ENCODE results near the gene CTSO. TPM values are rescaled to one million over a fixed set of nuclear protein-coding genes. Genes with fewer than 3 reads are reported as not detected.
"Not testable (repeated sequence)": the region's sequence is repeated elsewhere in the genome, so short reads cannot be mapped to it uniquely, and the experiment has no call there.

The CTSO gene
- total RNA-seq, 1 donor from 2014 or later, result 14.5 TPM

- no peak overlapping the region for H3K27ac ChIP-seq
Measured at GRCh38 chr4:155904331-155904730, 49.3 kb downstream of the CTSO start.

GRCh38 chr4:155903453-155903852, 50.2 kb downstream of the CTSO start, which contains the start of gene TDO2:
Gene TDO2, plus strand, starts transcription at chr4:155903696. Its CDS starts 63 bp downstream, at chr4:155903759.
- H3K27me3 ChIP-seq, result no peaks in the 10 kb centered on the region
- H3K36me3 ChIP-seq, result no peaks in the 10 kb centered on the region
- no peaks in the 10 kb centered on the region for H3K9me3 ChIP-seq
- DNase-seq (ENCODE audit: extremely low spot score in 2 of 2), result no peak
- H3K4me3 ChIP-seq, result no peak within 1 kb of the TSS
- TF ChIP-seq CTCF (IDR thresholded peaks at IDR 0.05) (no peak), POLR2A (IDR thresholded peaks at IDR 0.05) (no peak), POLR2AphosphoS5 (IDR thresholded peaks at IDR 0.05; ENCODE audit: insufficient read depth in 1 of 2, low read depth in 1 of 2) (no peak)
- no peak within 1 kb of the TSS for H3K27ac ChIP-seq
- H3K4me1 ChIP-seq, result no peaks in the 10 kb centered on the region
- intact Hi-C loops (cut with DNase I), result no loop called here

More at GRCh38 chr4:155904331-155904730, 49.3 kb downstream of the CTSO start:
- DNase-seq (ENCODE audit: extremely low spot score in 2 of 2), result no peak
- Histone ChIP-seq H3K27me3 (no peaks in the 10 kb centered on the region), H3K4me3 (no peak overlapping the region), H3K9me3 (no peaks in the 10 kb centered on the region), H3K36me3 (no peaks in the 10 kb centered on the region), H3K4me1 (no peaks in the 10 kb centered on the region)
- TF ChIP-seq POLR2A (IDR thresholded peaks at IDR 0.05) (no peak), POLR2AphosphoS5 (IDR thresholded peaks at IDR 0.05; ENCODE audit: insufficient read depth in 1 of 2, low read depth in 1 of 2) (no peak), CTCF (IDR thresholded peaks at IDR 0.05) (no peak)
- intact Hi-C loops (cut with DNase I), result no loop called here

- Histone ChIP-seq H3K27me3 (no peaks in the 10 kb centered on the region), H3K27ac (no peak overlapping the region)
- no peak for TF ChIP-seq POLR2A (IDR thresholded peaks at IDR 0.05)
- no peak for TF ChIP-seq CTCF (IDR thresholded peaks at IDR 0.05)
- no peak for TF ChIP-seq POLR2AphosphoS5 (IDR thresholded peaks at IDR 0.05; ENCODE audit: insufficient read depth in 1 of 2, low read depth in 1 of 2)
Measured at GRCh38 chr4:155901013-155901412, 52.7 kb downstream of the CTSO start.

GRCh38 chr4:155900381-155900780, 53.3 kb downstream of the CTSO start:
- Histone ChIP-seq H3K9me3 (no peaks in the 10 kb centered on the region), H3K4me1 (no peaks in the 10 kb centered on the region), H3K27ac (no peak overlapping the region), H3K4me3 (no peak overlapping the region), H3K36me3 (no peaks in the 10 kb centered on the region), H3K27me3 (no peaks in the 10 kb centered on the region)
- no peak for TF ChIP-seq POLR2AphosphoS5 (IDR thresholded peaks at IDR 0.05; ENCODE audit: insufficient read depth in 1 of 2, low read depth in 1 of 2)
- no peak for DNase-seq (ENCODE audit: extremely low spot score in 2 of 2)
- intact Hi-C loops (cut with DNase I), result no loop called here

More at GRCh38 chr4:155901013-155901412, 52.7 kb downstream of the CTSO start:
- intact Hi-C loops (cut with DNase I), result no loop called here
- H3K36me3 ChIP-seq, result no peaks in the 10 kb centered on the region
- no peaks in the 10 kb centered on the region for H3K4me1 ChIP-seq
- H3K9me3 ChIP-seq, result no peaks in the 10 kb centered on the region
- DNase-seq (ENCODE audit: extremely low spot score in 2 of 2), result no peak
- H3K4me3 ChIP-seq, result no peak overlapping the region

- DNase-seq (ENCODE audit: extremely low spot score in 2 of 2), result no peak
- Histone ChIP-seq H3K36me3 (no peaks in the 10 kb centered on the region), H3K9me3 (no peaks in the 10 kb centered on the region), H3K27ac (no peak overlapping the region), H3K27me3 (no peaks in the 10 kb centered on the region), H3K4me3 (no peak overlapping the region), H3K4me1 (no peaks in the 10 kb centered on the region)
- intact Hi-C loops (cut with DNase I), result no loop called here
- TF ChIP-seq POLR2A (IDR thresholded peaks at IDR 0.05) (no peak), CTCF (IDR thresholded peaks at IDR 0.05) (no peak), POLR2AphosphoS5 (IDR thresholded peaks at IDR 0.05; ENCODE audit: insufficient read depth in 1 of 2, low read depth in 1 of 2) (no peak)
Measured at GRCh38 chr4:155899891-155900290, 53.8 kb downstream of the CTSO start.

- H3K9me3 ChIP-seq; intact Hi-C loops (cut with DNase I); H3K27ac ChIP-seq; H3K4me1 ChIP-seq; H3K27me3 ChIP-seq; DNase-seq (ENCODE audit: extremely low spot score in 2 of 2); H3K36me3 ChIP-seq; H3K4me3 ChIP-seq: not testable (repeated sequence)
Measured at GRCh38 chr4:155898371-155898770, 55.3 kb downstream of the CTSO start.
